CD4-positive, alpha-beta T cell (primary cell): Measurements from ENCODE around the gene KLHL1. TPM values are rescaled to one million over a fixed set of nuclear protein-coding genes. Genes with fewer than 3 reads are reported as not detected.

Experiments
- ATAC-seq: fragments of 200-7000 bp; cut with Tn5 transposase; one replicate; pipeline ENCODE4 v1.10.0; 2022; ENCODE audit warnings: mild to moderate bottlenecking; ENCODE audit not compliant: poor library complexity
- CTCF ChIA-PET: fragments of 350-600 bp; sonication (Branson Sonifier 250); formaldehyde crosslinking; loops from one replicate; lab custom pipeline; 2021; ENCODE audit warnings: antibody characterized with exemption, inconsistent platforms; lab: Charles Lee
- POLR2A ChIA-PET: fragments of 350-600 bp; sonication (Branson Sonifier 250); formaldehyde crosslinking; loops from one replicate; lab custom pipeline; 2021; ENCODE audit warnings: antibody characterized with exemption, inconsistent platforms; lab: Charles Lee
- DNase-seq, 14 experiments: peaks; one replicate each; pipeline ENCODE4 v3.0.0-alpha.2; 2013 to 2020; ENCODE audit warnings: mixed read lengths in 2 of 14
- H3K27ac ChIP-seq, 2 donors: one replicate each; pipeline versions ENCODE4 v1.5.1 to v1.7.0; 2013; ENCODE audit warnings: low read length in 2 of 2, low read depth in 1 of 2, mild to moderate bottlenecking in 1 of 2
- H3K27me3 ChIP-seq, 2 experiments: 1 replicate in 1 of 2; 2 replicates in 1 of 2; pipeline versions ENCODE4 v1.6.1 to v1.7.0; 2013; ENCODE audit warnings: low read length in 2 of 2, control low read depth in 1 of 2, mild to moderate bottlenecking in 1 of 2, moderate library complexity in 1 of 2; ENCODE audit not compliant: insufficient read depth in 2 of 2, control insufficient read depth in 1 of 2
- H3K36me3 ChIP-seq: one replicate; pipeline ENCODE4 v1.6.1; 2013; ENCODE audit warnings: low read length, control low read depth; ENCODE audit not compliant: insufficient read depth
- H3K4me1 ChIP-seq: one replicate; pipeline ENCODE4 v1.6.1; 2013; ENCODE audit warnings: low read length, control low read depth; ENCODE audit not compliant: insufficient read depth
- H3K4me3 ChIP-seq: one replicate; pipeline ENCODE4 v1.5.1; 2013; ENCODE audit warnings: mild to moderate bottlenecking, low read length, moderate library complexity
- H3K9me3 ChIP-seq, 2 experiments: 1 replicate in 1 of 2; 2 replicates in 1 of 2; pipeline versions ENCODE4 v1.6.1 to v1.7.0; 2013; ENCODE audit warnings: low read length in 2 of 2, mild to moderate bottlenecking in 2 of 2, control low read depth in 1 of 2, moderate library complexity in 1 of 2; ENCODE audit not compliant: control insufficient read depth in 1 of 2, insufficient read depth in 1 of 2
- H3K27ac Mint-ChIP-seq: one replicate; pipeline ENCODE4 v1.8.0; 2020; ENCODE audit warnings: mixed read lengths
- H3K27me3 Mint-ChIP-seq: one replicate; pipeline ENCODE4 v1.8.0; 2021; ENCODE audit warnings: mixed read lengths
- H3K36me3 Mint-ChIP-seq: one replicate; pipeline ENCODE4 v1.8.0; 2021; ENCODE audit warnings: low read depth, mixed read lengths
- H3K4me1 Mint-ChIP-seq: one replicate; pipeline ENCODE4 v1.8.0; 2021; ENCODE audit warnings: low read depth, mixed read lengths
- H3K4me3 Mint-ChIP-seq: one replicate; pipeline ENCODE4 v1.8.0; 2020; ENCODE audit warnings: mild to moderate bottlenecking, mixed read lengths
- H3K9me3 Mint-ChIP-seq: one replicate; pipeline ENCODE4 v1.8.0; 2020; ENCODE audit warnings: mixed read lengths
- CTCF ChIP-seq: fragments of 200-600 bp; IDR thresholded peaks from one replicate; pipeline ENCODE4 v1.8.0; 2022; ENCODE audit warnings: antibody characterized with exemption, mild to moderate bottlenecking
- intact Hi-C, 2 experiments: fragments of 100-400 bp; cut with DNase I in 1 of 2; cut with micrococcal nuclease in 1 of 2; formaldehyde crosslinking; loops; one replicate each; pipeline versions ENCODE4 v1.15.1 to v1.9.0; 2023 to 2025; cut with DNase I, micrococcal nuclease
- total RNA-seq, 174 experiments: library from RNA in 2 of 174; stranded (reverse) in 2 of 174; gene quantifications; one replicate each; pipeline ENCODE4 v1.2.3 and lab custom pipeline; 2021 to 2026

Gene KLHL1
- total RNA-seq, 2 experiments from 2014 or later: not detected

- no peaks in the 10 kb centered on the region for H3K4me1 ChIP-seq
- no peak for TF ChIP-seq CTCF
- Mint-ChIP-seq H3K9me3 (peaks cover 8% of the 10 kb centered on the region), H3K36me3 (no peaks in the 10 kb centered on the region), H3K27me3 (no peaks in the 10 kb centered on the region), H3K4me1 (no peaks in the 10 kb centered on the region), H3K4me3 (no peak overlapping the region), H3K27ac (no peak overlapping the region)
- ChIA-PET CTCF (no interaction called here), POLR2A (no interaction called here)
- no peaks in the 10 kb centered on the region for H3K36me3 ChIP-seq
- intact Hi-C loops: no loop called here
- ATAC-seq (no peak), DNase-seq (no peak)
- no peak overlapping the region for H3K27ac ChIP-seq
- H3K9me3 ChIP-seq: peaks cover 6 to 12% of the 10 kb centered on the region in 2 experiments
- no peaks in the 10 kb centered on the region for H3K27me3 ChIP-seq
- H3K4me3 ChIP-seq: no peak overlapping the region
These were observed 338.6 kb downstream of the KLHL1 start for GRCh38 chr13:69769608-69770007.

- DNase-seq: no peak
- peaks cover 5% of the 10 kb centered on the region for H3K9me3 Mint-ChIP-seq
- H3K36me3 ChIP-seq: no peaks in the 10 kb centered on the region
- ATAC-seq: no peak
- H3K4me3 ChIP-seq: no peak overlapping the region
- H3K9me3 ChIP-seq: peaks cover 0 to 5% of the 10 kb centered on the region in 2 experiments
- no peak overlapping the region for H3K27ac Mint-ChIP-seq
- H3K27me3 Mint-ChIP-seq: no peaks in the 10 kb centered on the region
- intact Hi-C loops: no loop called here
- no peaks in the 10 kb centered on the region for H3K4me1 Mint-ChIP-seq
- no peaks in the 10 kb centered on the region for H3K27me3 ChIP-seq
- no peak overlapping the region for H3K4me3 Mint-ChIP-seq
- no peak overlapping the region for H3K27ac ChIP-seq
- TF ChIP-seq CTCF: no peak
- no peaks in the 10 kb centered on the region for H3K36me3 Mint-ChIP-seq
- ChIA-PET CTCF (no interaction called here), POLR2A (no interaction called here)
- H3K4me1 ChIP-seq: no peaks in the 10 kb centered on the region
These were observed 346.7 kb downstream of the KLHL1 start for GRCh38 chr13:69761581-69761980.

GRCh38 chr13:69755101-69755500, 353.2 kb downstream of the KLHL1 start:
- Mint-ChIP-seq H3K4me1 (no peaks in the 10 kb centered on the region), H3K4me3 (no peak overlapping the region)
- POLR2A ChIA-PET: no interaction called here

More at GRCh38 chr13:69755101-69755500, 353.2 kb downstream of the KLHL1 start:
- intact Hi-C loops: no loop called here
- Histone ChIP-seq H3K4me3 (no peak overlapping the region), H3K27ac (no peak overlapping the region), H3K9me3 (no peaks in the 10 kb centered on the region), H3K27me3 (no peaks in the 10 kb centered on the region), H3K36me3 (no peaks in the 10 kb centered on the region), H3K4me1 (no peaks in the 10 kb centered on the region)
- CTCF ChIA-PET: no interaction called here
- ATAC-seq (no peak), DNase-seq (no peak)
- Mint-ChIP-seq H3K9me3 (peaks cover 16% of the 10 kb centered on the region), H3K36me3 (no peaks in the 10 kb centered on the region), H3K27ac (no peak overlapping the region), H3K27me3 (no peaks in the 10 kb centered on the region)
- TF ChIP-seq CTCF: no peak
